22Rv1 (cell line): ENCODE measurements around the gene SLC24A4.

Experiments
- H3K27ac ChIP-seq: fragments of 450-650 bp; 2 replicates; pipeline ENCODE4 v1.5.1; 2017
- CTCF ChIP-seq: fragments of 450-650 bp; IDR thresholded peaks from 2 replicates; pipeline ENCODE4 v1.5.1; 2017; ENCODE audit warnings: mild to moderate bottlenecking
- ZFX ChIP-seq: fragments of 450-650 bp; IDR thresholded peaks from 2 replicates; pipeline ENCODE4 v1.6.1; 2017; ENCODE audit warnings: antibody characterized with exemption, borderline replicate concordance

SLC24A4 gene

GRCh38 chr14:92511453-92512238, 188.7 kb downstream of the SLC24A4 start:
- TF ChIP-seq CTCF = no peak
- TF ChIP-seq ZFX = no peak
- no peak overlapping the region for H3K27ac ChIP-seq

GRCh38 chr14:92512807-92513203, 189.8 kb downstream of the SLC24A4 start:
- no peak for TF ChIP-seq CTCF
- TF ChIP-seq ZFX = no peak
- H3K27ac ChIP-seq = no peak overlapping the region

- TF ChIP-seq CTCF (no peak), ZFX (no peak)
- no peak within 1 kb of the TSS for H3K27ac ChIP-seq
Observed at GRCh38 chr14:92513204-92513965, 190.4 kb downstream of the SLC24A4 start, which contains the start of gene RIN3. Gene RIN3, plus strand, starts transcription at chr14:92513781. Its CDS starts 152 bp downstream, at chr14:92513933.

GRCh38 chr14:92513966-92514843, 191.2 kb downstream of the SLC24A4 start:
- TF ChIP-seq CTCF (no peak), ZFX (no peak)
- no peak overlapping the region for H3K27ac ChIP-seq

- H3K27ac ChIP-seq = no peak overlapping the region
- TF ChIP-seq CTCF (no peak), ZFX (no peak)
Observed at GRCh38 chr14:92514844-92515514, 192.0 kb downstream of the SLC24A4 start.

GRCh38 chr14:92515546-92516343, 192.8 kb downstream of the SLC24A4 start:
- H3K27ac ChIP-seq = no peak overlapping the region
- TF ChIP-seq ZFX (no peak), CTCF (no peak)
